ENCODE data around the gene ACBD3.

GRCh38 chr1:226202246-226202645 lies 15.7 kb upstream of the ACBD3 start:
- no peak for TF ChIP-seq CTCF (IDR thresholded peaks at IDR 0.05)
- no peak for TF ChIP-seq POLR2A (IDR thresholded peaks at IDR 0.05)
- no peak for TF ChIP-seq EP300 (IDR thresholded peaks at IDR 0.05)
